SK-N-SH treated with all-trans-retinoic acid at 6 μM for 48 hours (cell line): ENCODE measurements around the gene DBNDD2.

Experiments used
- ATAC-seq: fragments of 200-7000 bp; cut with Tn5 transposase; 3 replicates; pipeline ENCODE4 v1.9.1; 2020; ENCODE audit warnings: mild to moderate bottlenecking, moderate library complexity
- ARNTL ChIP-seq: fragments of 450-650 bp; formaldehyde crosslinking; IDR thresholded peaks from 2 replicates; pipeline ENCODE4 v1.5.0; 2020; ENCODE audit warnings: low read depth, mild to moderate bottlenecking, moderate library complexity, borderline replicate concordance
- BACH2 ChIP-seq: fragments of 250-450 bp; sonication (Bioruptor Pico); IDR thresholded peaks from 2 replicates; pipeline ENCODE4 v1.9.0; 2021; ENCODE audit warnings: mild to moderate bottlenecking, borderline replicate concordance
- CREB5 ChIP-seq: fragments of 250-450 bp; sonication (Bioruptor Pico); IDR thresholded peaks from 2 replicates; pipeline ENCODE4 v1.5.1; 2020; ENCODE audit warnings: low read depth, mild to moderate bottlenecking, moderate library complexity
- CSDC2 ChIP-seq: fragments of 250-450 bp; sonication (Bioruptor Pico); IDR thresholded peaks from 2 replicates; pipeline ENCODE4 v1.5.0; 2020; ENCODE audit warnings: mild to moderate bottlenecking, moderate library complexity
- ESRRG ChIP-seq: fragments of 250-450 bp; sonication (Bioruptor Pico); IDR thresholded peaks from 2 replicates; pipeline ENCODE4 v1.6.1; 2021; ENCODE audit warnings: mild to moderate bottlenecking
- GLIS3 ChIP-seq: fragments of 250-450 bp; sonication (Bioruptor Pico); IDR thresholded peaks from 2 replicates; pipeline ENCODE4 v1.5.0; 2020; ENCODE audit warnings: mild to moderate bottlenecking, moderate library complexity
- ISL1 ChIP-seq: fragments of 250-450 bp; sonication (Bioruptor Pico); IDR thresholded peaks from 2 replicates; pipeline ENCODE4 v2.1.2; 2022; ENCODE audit warnings: mild to moderate bottlenecking, moderate library complexity
- OSR1 ChIP-seq: fragments of 250-450 bp; sonication (Bioruptor Pico); IDR thresholded peaks from 2 replicates; pipeline ENCODE4 v1.8.0; 2022; ENCODE audit warnings: moderate library complexity, mild to moderate bottlenecking, inconsistent platforms
- POU6F1 ChIP-seq: fragments of 250-450 bp; sonication (Bioruptor Pico); IDR thresholded peaks from 2 replicates; pipeline ENCODE4 v1.8.0; 2021; ENCODE audit warnings: low read depth, mild to moderate bottlenecking, moderate library complexity, borderline replicate concordance
- PPARA ChIP-seq: fragments of 250-450 bp; sonication (Bioruptor Pico); IDR thresholded peaks from 2 replicates; pipeline ENCODE4 v1.5.0; 2020; ENCODE audit warnings: mild to moderate bottlenecking, borderline replicate concordance
- RARB ChIP-seq: fragments of 250-450 bp; sonication (Bioruptor Pico); IDR thresholded peaks from 2 replicates; pipeline ENCODE4 v1.8.0; 2021; ENCODE audit warnings: mild to moderate bottlenecking, moderate library complexity
- SNAI2 ChIP-seq: fragments of 250-450 bp; sonication (Bioruptor Pico); IDR thresholded peaks from 2 replicates; pipeline ENCODE4 v1.5.0; 2020; ENCODE audit warnings: mild to moderate bottlenecking, moderate library complexity
- TCF4 ChIP-seq: fragments of 250-450 bp; sonication (Bioruptor Pico); IDR thresholded peaks from 2 replicates; pipeline ENCODE4 v1.8.0; 2021; ENCODE audit warnings: mild to moderate bottlenecking, moderate library complexity, borderline replicate concordance
- ZC3H10 ChIP-seq: fragments of 250-450 bp; sonication (Bioruptor Pico); IDR thresholded peaks from 2 replicates; pipeline ENCODE4 v1.5.1; 2021; ENCODE audit warnings: mild to moderate bottlenecking, moderate library complexity
- ZFP3 ChIP-seq: fragments of 250-450 bp; sonication (Bioruptor Pico); IDR thresholded peaks from 2 replicates; pipeline ENCODE4 v1.5.0; 2020; ENCODE audit warnings: mild to moderate bottlenecking, moderate library complexity
- ZFP30 ChIP-seq: fragments of 450-650 bp; formaldehyde crosslinking; IDR thresholded peaks from 2 replicates; pipeline ENCODE4 v1.5.0; 2022; ENCODE audit warnings: mild to moderate bottlenecking, moderate library complexity
- ZNF565 ChIP-seq: fragments of 450-650 bp; formaldehyde crosslinking; conservative IDR thresholded peaks from 2 replicates; pipeline ENCODE4 v1.5.0; 2020; ENCODE audit warnings: low read depth, mild to moderate bottlenecking, moderate library complexity
- ZNF70 ChIP-seq: fragments of 450-650 bp; formaldehyde crosslinking; IDR thresholded peaks from 2 replicates; pipeline ENCODE4 v1.5.0; 2020; ENCODE audit warnings: mild to moderate bottlenecking, moderate library complexity
- ZNF8 ChIP-seq: fragments of 450-650 bp; formaldehyde crosslinking; IDR thresholded peaks from 2 replicates; pipeline ENCODE4 v1.5.0; 2020; ENCODE audit warnings: mild to moderate bottlenecking, moderate library complexity
- TF ChIP-seq, protein P1 (sequence below): fragments of 250-450 bp; sonication (Bioruptor Pico); IDR thresholded peaks from 2 replicates; pipeline ENCODE4 v1.8.0; 2020; ENCODE audit warnings: mild to moderate bottlenecking, moderate library complexity, borderline replicate concordance
- TF ChIP-seq, protein P2 (sequence below): fragments of 250-450 bp; sonication (Bioruptor Pico); IDR thresholded peaks from 2 replicates; pipeline ENCODE4 v1.5.0; 2020; ENCODE audit warnings: mild to moderate bottlenecking, moderate library complexity

The DBNDD2 gene

GRCh38 chr20:45429618-45430017 is 21.5 kb downstream of the DBNDD2 start (continued):
- TF ChIP-seq, protein P1, sequence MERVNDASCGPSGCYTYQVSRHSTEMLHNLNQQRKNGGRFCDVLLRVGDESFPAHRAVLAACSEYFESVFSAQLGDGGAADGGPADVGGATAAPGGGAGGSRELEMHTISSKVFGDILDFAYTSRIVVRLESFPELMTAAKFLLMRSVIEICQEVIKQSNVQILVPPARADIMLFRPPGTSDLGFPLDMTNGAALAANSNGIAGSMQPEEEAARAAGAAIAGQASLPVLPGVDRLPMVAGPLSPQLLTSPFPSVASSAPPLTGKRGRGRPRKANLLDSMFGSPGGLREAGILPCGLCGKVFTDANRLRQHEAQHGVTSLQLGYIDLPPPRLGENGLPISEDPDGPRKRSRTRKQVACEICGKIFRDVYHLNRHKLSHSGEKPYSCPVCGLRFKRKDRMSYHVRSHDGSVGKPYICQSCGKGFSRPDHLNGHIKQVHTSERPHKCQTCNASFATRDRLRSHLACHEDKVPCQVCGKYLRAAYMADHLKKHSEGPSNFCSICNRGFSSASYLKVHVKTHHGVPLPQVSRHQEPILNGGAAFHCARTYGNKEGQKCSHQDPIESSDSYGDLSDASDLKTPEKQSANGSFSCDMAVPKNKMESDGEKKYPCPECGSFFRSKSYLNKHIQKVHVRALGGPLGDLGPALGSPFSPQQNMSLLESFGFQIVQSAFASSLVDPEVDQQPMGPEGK (CRISPR knock-in tag), result no peak
- no peak for TF ChIP-seq CSDC2 (CRISPR knock-in tag)
- TF ChIP-seq ISL1 (CRISPR knock-in tag), result no peak
- TF ChIP-seq SNAI2, result no peak

- TF ChIP-seq POU6F1 (CRISPR knock-in tag) (no peak), ZC3H10 (CRISPR knock-in tag) (no peak), OSR1 (CRISPR knock-in tag) (no peak), ISL1 (CRISPR knock-in tag) (no peak), GLIS3 (CRISPR knock-in tag) (no peak), ZNF70 (no peak), CSDC2 (CRISPR knock-in tag) (no peak), ESRRG (no peak), PPARA (CRISPR knock-in tag) (no peak), ZFP30 (no peak), ZNF565 (CRISPR knock-in tag) (no peak), SNAI2 (no peak), CREB5 (no peak), TCF4 (CRISPR knock-in tag) (no peak), ZNF8 (CRISPR knock-in tag) (no peak)
- TF ChIP-seq, protein P2, sequence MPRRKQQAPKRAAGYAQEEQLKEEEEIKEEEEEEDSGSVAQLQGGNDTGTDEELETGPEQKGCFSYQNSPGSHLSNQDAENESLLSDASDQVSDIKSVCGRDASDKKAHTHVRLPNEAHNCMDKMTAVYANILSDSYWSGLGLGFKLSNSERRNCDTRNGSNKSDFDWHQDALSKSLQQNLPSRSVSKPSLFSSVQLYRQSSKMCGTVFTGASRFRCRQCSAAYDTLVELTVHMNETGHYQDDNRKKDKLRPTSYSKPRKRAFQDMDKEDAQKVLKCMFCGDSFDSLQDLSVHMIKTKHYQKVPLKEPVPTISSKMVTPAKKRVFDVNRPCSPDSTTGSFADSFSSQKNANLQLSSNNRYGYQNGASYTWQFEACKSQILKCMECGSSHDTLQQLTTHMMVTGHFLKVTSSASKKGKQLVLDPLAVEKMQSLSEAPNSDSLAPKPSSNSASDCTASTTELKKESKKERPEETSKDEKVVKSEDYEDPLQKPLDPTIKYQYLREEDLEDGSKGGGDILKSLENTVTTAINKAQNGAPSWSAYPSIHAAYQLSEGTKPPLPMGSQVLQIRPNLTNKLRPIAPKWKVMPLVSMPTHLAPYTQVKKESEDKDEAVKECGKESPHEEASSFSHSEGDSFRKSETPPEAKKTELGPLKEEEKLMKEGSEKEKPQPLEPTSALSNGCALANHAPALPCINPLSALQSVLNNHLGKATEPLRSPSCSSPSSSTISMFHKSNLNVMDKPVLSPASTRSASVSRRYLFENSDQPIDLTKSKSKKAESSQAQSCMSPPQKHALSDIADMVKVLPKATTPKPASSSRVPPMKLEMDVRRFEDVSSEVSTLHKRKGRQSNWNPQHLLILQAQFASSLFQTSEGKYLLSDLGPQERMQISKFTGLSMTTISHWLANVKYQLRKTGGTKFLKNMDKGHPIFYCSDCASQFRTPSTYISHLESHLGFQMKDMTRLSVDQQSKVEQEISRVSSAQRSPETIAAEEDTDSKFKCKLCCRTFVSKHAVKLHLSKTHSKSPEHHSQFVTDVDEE (CRISPR knock-in tag), result no peak
- TF ChIP-seq, protein P1 (CRISPR knock-in tag), result no peak
- no peak for ATAC-seq
Measured at GRCh38 chr20:45432294-45432693, 24.2 kb downstream of the DBNDD2 start.

- no peak for ATAC-seq
Measured at GRCh38 chr20:45433316-45433715, 25.2 kb downstream of the DBNDD2 start.

More at GRCh38 chr20:45433316-45433715, 25.2 kb downstream of the DBNDD2 start:
- no peak for TF ChIP-seq ARNTL (CRISPR knock-in tag)
- no peak for TF ChIP-seq ZFP30
- TF ChIP-seq CREB5, result no peak
- TF ChIP-seq CSDC2 (CRISPR knock-in tag), result no peak
- TF ChIP-seq BACH2 (CRISPR knock-in tag), result no peak
- TF ChIP-seq PPARA (CRISPR knock-in tag), result no peak
- TF ChIP-seq RARB, result no peak
- TF ChIP-seq OSR1 (CRISPR knock-in tag), result no peak
- TF ChIP-seq SNAI2, result no peak
- no peak for TF ChIP-seq ISL1 (CRISPR knock-in tag)
- TF ChIP-seq ZNF8 (CRISPR knock-in tag), result no peak
- TF ChIP-seq, protein P2 (CRISPR knock-in tag), result no peak
- no peak for TF ChIP-seq ZNF565 (CRISPR knock-in tag)
- TF ChIP-seq ZFP3 (CRISPR knock-in tag), result no peak
- TF ChIP-seq POU6F1 (CRISPR knock-in tag), result no peak
